ENCODE results near the gene GLYATL3.
A peak's percentile ranks its signal among the peaks of the same experiment; 100 is the strongest.

The GLYATL3 gene

GRCh38 chr6:49514571-49515484 is 15.1 kb downstream of the GLYATL3 start:
- no peak for DNase-seq

- no peak for DNase-seq
Observed at GRCh38 chr6:49515485-49516146, 15.9 kb downstream of the GLYATL3 start.

GRCh38 chr6:49516147-49516505 is 16.4 kb downstream of the GLYATL3 start:
- no peak for DNase-seq

- no peak for DNase-seq
Observed at GRCh38 chr6:49517919-49518318, 18.2 kb downstream of the GLYATL3 start.

GRCh38 chr6:49519660-49520059 is 19.9 kb downstream of the GLYATL3 start:
- DNase-seq = no peak

GRCh38 chr6:49522710-49523593 is 23.2 kb downstream of the GLYATL3 start:
- DNase-seq = no peak

GRCh38 chr6:49523901-49524300 is 24.2 kb downstream of the GLYATL3 start:
- no peak for DNase-seq

- no peak for DNase-seq
Observed at GRCh38 chr6:49524541-49524940, 24.8 kb downstream of the GLYATL3 start.

- DNase-seq = no peak
Observed at GRCh38 chr6:49526598-49526997, 26.9 kb downstream of the GLYATL3 start.

GRCh38 chr6:49527320-49527719 is 27.6 kb downstream of the GLYATL3 start:
- no peak for DNase-seq

- no peak for DNase-seq
Observed at GRCh38 chr6:49528571-49528970, 28.8 kb downstream of the GLYATL3 start.

- DNase-seq = no peak
Observed at GRCh38 chr6:49530141-49530776, 30.5 kb downstream of the GLYATL3 start.

- peak in 1 of 5 donors; percentile 26 for DNase-seq
Observed at GRCh38 chr6:49531774-49532569, 32.2 kb downstream of the GLYATL3 start.

- no peak for DNase-seq
Observed at GRCh38 chr6:49535795-49536194, 36.1 kb downstream of the GLYATL3 start.

- DNase-seq = no peak
Observed at GRCh38 chr6:49539102-49539501, 39.4 kb downstream of the GLYATL3 start.

GRCh38 chr6:49540614-49541013 is 40.9 kb downstream of the GLYATL3 start:
- no peak for DNase-seq

GRCh38 chr6:49541210-49541724 is 41.5 kb downstream of the GLYATL3 start:
- DNase-seq = peak in 1 of 5 donors; percentile 6

GRCh38 chr6:49541936-49542335 is 42.2 kb downstream of the GLYATL3 start:
- no peak for DNase-seq

GRCh38 chr6:49543087-49543858 is 43.5 kb downstream of the GLYATL3 start:
- no peak for DNase-seq

GRCh38 chr6:49546331-49546730 is 46.6 kb downstream of the GLYATL3 start:
- no peak for DNase-seq
